ENCODE data around the gene RAPGEF5.

The RAPGEF5 gene

GRCh38 chr7:22235134-22235533, 121.8 kb downstream of the RAPGEF5 start:
- FAIRE-seq (no peak), DNase-seq (ENCODE audit: extremely low spot score, insufficient read length, low read depth) (no peak)

- FAIRE-seq (no peak), DNase-seq (ENCODE audit: extremely low spot score, insufficient read length, low read depth) (no peak)
These were observed 122.7 kb downstream of the RAPGEF5 start for GRCh38 chr7:22234227-22234626.

- DNase-seq (ENCODE audit: extremely low spot score, insufficient read length, low read depth), result no peak
- no peak for FAIRE-seq
These were observed 125.1 kb downstream of the RAPGEF5 start for GRCh38 chr7:22231806-22232205.

GRCh38 chr7:22231141-22231540, 125.8 kb downstream of the RAPGEF5 start:
- FAIRE-seq, result no peak
- no peak for DNase-seq (ENCODE audit: extremely low spot score, insufficient read length, low read depth)

GRCh38 chr7:22230238-22230637, 126.7 kb downstream of the RAPGEF5 start:
- FAIRE-seq, result no peak

GRCh38 chr7:22229148-22229547, 127.8 kb downstream of the RAPGEF5 start:
- DNase-seq (ENCODE audit: extremely low spot score, insufficient read length, low read depth) (no peak), FAIRE-seq (no peak)

More at GRCh38 chr7:22230238-22230637, 126.7 kb downstream of the RAPGEF5 start:
- no peak for DNase-seq (ENCODE audit: extremely low spot score, insufficient read length, low read depth)

- FAIRE-seq (no peak), DNase-seq (ENCODE audit: extremely low spot score, insufficient read length, low read depth) (no peak)
These were observed 133.1 kb downstream of the RAPGEF5 start for GRCh38 chr7:22223807-22224206.

- FAIRE-seq (no peak), DNase-seq (ENCODE audit: extremely low spot score, insufficient read length, low read depth) (no peak)
These were observed 136.0 kb downstream of the RAPGEF5 start for GRCh38 chr7:22220941-22221340.

GRCh38 chr7:22219739-22220493, 137.0 kb downstream of the RAPGEF5 start:
- no peak for FAIRE-seq
- no peak for DNase-seq (ENCODE audit: extremely low spot score, insufficient read length, low read depth)

- no peak for FAIRE-seq
- DNase-seq (ENCODE audit: extremely low spot score, insufficient read length, low read depth), result no peak
These were observed 137.9 kb downstream of the RAPGEF5 start for GRCh38 chr7:22219036-22219435.

GRCh38 chr7:22216832-22217475, 140.0 kb downstream of the RAPGEF5 start:
- FAIRE-seq, result no peak
- DNase-seq (ENCODE audit: extremely low spot score, insufficient read length, low read depth), result no peak

GRCh38 chr7:22216309-22216708, 140.6 kb downstream of the RAPGEF5 start:
- FAIRE-seq, result no peak
- DNase-seq (ENCODE audit: extremely low spot score, insufficient read length, low read depth), result no peak

- no peak for FAIRE-seq
- DNase-seq (ENCODE audit: extremely low spot score, insufficient read length, low read depth), result no peak
These were observed 143.0 kb downstream of the RAPGEF5 start for GRCh38 chr7:22214000-22214399.

GRCh38 chr7:22213081-22213480, 143.9 kb downstream of the RAPGEF5 start:
- DNase-seq (ENCODE audit: extremely low spot score, insufficient read length, low read depth) (no peak), FAIRE-seq (no peak)

GRCh38 chr7:22210967-22211366, 146.0 kb downstream of the RAPGEF5 start:
- FAIRE-seq, result no peak
- DNase-seq (ENCODE audit: extremely low spot score, insufficient read length, low read depth), result no peak

GRCh38 chr7:22210355-22210754, 146.6 kb downstream of the RAPGEF5 start:
- no peak for FAIRE-seq
- no peak for DNase-seq (ENCODE audit: extremely low spot score, insufficient read length, low read depth)

- FAIRE-seq, result no peak
- no peak for DNase-seq (ENCODE audit: extremely low spot score, insufficient read length, low read depth)
These were observed 148.2 kb downstream of the RAPGEF5 start for GRCh38 chr7:22208799-22209198.

GRCh38 chr7:22207724-22208225, 149.2 kb downstream of the RAPGEF5 start:
- FAIRE-seq, result no peak
- DNase-seq (ENCODE audit: extremely low spot score, insufficient read length, low read depth), result no peak

- DNase-seq (ENCODE audit: extremely low spot score, insufficient read length, low read depth) (no peak), FAIRE-seq (no peak)
These were observed 151.3 kb downstream of the RAPGEF5 start for GRCh38 chr7:22205631-22206030.

- DNase-seq (ENCODE audit: extremely low spot score, insufficient read length, low read depth) (no peak), FAIRE-seq (no peak)
These were observed 152.6 kb downstream of the RAPGEF5 start for GRCh38 chr7:22204312-22204711.

GRCh38 chr7:22202141-22202540, 154.8 kb downstream of the RAPGEF5 start:
- FAIRE-seq (no peak), DNase-seq (ENCODE audit: extremely low spot score, insufficient read length, low read depth) (no peak)

Data from GM18507 (cell line).